Mononuclear cell (primary cell): ENCODE measurements around the gene SLC18A3. TPM values are rescaled to one million over a fixed set of nuclear protein-coding genes. Genes with fewer than 3 reads are reported as not detected.

ENCODE experiments used
- H3K27me3 ChIP-seq: 2 replicates; pipeline ENCODE4 v1.6.0; 2011; ENCODE audit warnings: low read length, control low read depth; ENCODE audit not compliant: insufficient read depth
- H3K4me1 ChIP-seq: 2 replicates; pipeline ENCODE4 v1.5.1; 2011; ENCODE audit warnings: mild to moderate bottlenecking, low read length, control low read depth; ENCODE audit not compliant: insufficient read depth
- H3K4me3 ChIP-seq: 2 replicates; pipeline ENCODE4 v1.5.1; 2011; ENCODE audit warnings: mild to moderate bottlenecking, low read length, moderate library complexity
- H3K9me3 ChIP-seq: 2 replicates; pipeline ENCODE4 v1.5.1; 2011; ENCODE audit warnings: low read depth, mild to moderate bottlenecking, control low read depth, low read length
- total RNA-seq: library from RNA; depleted of rRNA; stranded (reverse); fragments of >200 nt; gene quantifications from one replicate; pipeline ENCODE4 v1.2.3, GENCODE V29; 2012

Gene SLC18A3
- total RNA-seq, 1 donor, result 0.10 TPM

DNA sequence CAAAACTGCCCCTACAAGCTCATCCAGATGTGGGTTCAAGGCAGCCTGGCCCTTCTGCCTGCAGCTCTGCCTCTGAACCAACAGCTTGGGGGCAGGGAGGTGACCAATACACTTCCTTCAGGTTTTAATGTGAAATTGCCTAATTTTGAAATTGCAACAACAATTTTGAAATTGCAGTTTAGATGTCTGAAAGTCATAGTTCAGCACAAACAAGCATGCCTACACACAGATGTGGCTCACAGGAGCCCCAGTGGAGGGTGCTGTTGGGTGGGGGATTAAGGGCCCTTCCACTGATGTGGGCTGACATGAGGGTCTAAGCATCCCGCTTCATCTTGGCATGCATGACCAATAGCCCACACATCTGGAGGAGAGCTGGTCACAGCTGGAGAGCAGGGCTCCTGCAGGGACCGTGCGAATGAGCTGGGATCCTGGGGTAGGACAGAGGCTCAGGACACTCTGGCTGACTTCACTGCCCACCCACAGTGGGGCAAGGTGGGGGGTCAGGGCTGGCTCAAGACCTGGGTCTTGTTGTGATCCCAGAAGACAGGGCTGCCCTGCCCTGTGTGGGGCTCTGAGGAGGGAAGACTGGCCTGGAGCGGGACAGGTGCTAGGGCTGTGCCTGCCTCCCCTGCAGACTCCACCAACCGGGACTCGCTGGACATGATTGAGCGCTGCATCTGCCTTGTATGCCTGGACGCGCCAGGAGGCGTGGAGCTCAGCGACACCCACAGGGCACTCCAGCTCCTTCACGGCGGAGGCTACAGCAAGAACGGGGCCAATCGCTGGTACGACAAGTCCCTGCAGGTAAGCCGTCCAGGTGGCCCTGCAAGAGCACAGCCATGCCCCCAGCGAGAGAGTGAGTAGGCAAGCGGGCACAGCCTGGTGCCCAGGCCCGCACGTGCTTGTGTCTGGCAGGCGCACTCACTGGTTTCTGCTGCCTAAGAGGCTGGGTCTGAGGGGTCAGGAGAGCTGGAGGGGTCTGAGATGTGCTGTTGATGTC, 36.1 kb downstream of the SLC18A3 start:
- H3K27me3 ChIP-seq, result no peaks in the 10 kb centered on the region
- H3K4me1 ChIP-seq, result peaks cover 7% of the 10 kb centered on the region
- no peaks in the 10 kb centered on the region for H3K9me3 ChIP-seq
- H3K4me3 ChIP-seq, result no peak overlapping the region

DNA sequence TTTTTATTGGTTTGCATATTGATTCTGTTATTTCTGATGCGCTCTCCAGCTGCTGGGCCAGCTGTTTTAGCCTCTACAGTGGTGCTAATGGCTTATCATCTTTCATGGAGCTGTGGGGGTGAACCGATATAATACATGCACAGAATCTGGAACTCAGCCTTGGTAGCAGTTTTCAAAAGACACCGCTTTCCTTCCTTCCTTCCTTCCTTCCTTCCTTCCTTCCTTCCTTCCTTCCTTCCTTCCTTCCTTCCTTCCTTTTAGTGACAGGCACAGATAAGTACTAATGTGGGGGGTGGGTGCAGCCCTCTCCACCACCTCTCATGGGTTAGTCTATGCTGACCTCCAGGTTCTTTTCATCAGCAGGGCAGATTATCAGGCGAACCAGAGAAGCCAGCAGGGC, 37.4 kb downstream of the SLC18A3 start:
- Histone ChIP-seq H3K4me3 (no peak overlapping the region), H3K4me1 (peaks cover 7% of the 10 kb centered on the region), H3K27me3 (no peaks in the 10 kb centered on the region), H3K9me3 (no peaks in the 10 kb centered on the region)

DNA sequence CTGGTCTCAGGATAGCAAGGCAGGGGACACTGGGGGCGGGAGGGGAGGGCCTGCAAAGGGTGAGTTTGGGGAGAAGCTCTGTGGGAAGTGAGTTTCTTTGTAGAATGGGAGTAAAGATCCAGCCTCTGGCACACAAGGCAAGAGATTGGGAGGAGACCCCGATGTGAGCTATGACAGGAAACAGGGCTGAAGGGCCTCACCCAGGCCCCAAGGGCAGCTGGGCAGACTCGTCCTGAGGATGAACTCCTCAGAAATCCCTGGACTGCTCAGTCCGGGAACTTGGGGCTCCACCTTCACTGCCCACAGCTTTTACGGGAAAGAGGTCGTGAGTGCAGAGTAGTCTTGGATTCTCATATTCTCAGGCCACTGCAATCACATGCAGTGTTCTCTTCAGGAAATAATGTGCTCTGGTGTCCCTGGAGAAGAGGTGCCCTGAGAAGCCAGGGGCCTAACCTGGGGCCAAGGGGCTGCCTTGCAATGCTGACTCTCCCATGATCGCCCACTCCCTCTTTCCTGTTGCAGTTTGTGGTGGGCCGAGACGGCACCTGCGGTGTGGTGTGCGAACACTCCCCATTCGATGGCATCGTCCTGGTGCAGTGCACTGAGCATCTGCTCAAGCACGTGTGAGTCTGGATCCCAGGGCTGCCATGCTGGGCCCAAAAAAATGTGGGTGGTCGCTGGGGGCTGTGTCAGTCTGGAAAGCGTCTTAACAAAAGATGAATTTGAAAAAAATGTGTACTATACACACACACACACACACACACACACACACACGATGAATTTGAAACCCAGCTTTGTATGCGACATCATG, 38.1 kb downstream of the SLC18A3 start:
- Histone ChIP-seq H3K4me3 (no peak overlapping the region), H3K27me3 (no peaks in the 10 kb centered on the region), H3K9me3 (no peaks in the 10 kb centered on the region), H3K4me1 (peaks cover 7% of the 10 kb centered on the region)

DNA sequence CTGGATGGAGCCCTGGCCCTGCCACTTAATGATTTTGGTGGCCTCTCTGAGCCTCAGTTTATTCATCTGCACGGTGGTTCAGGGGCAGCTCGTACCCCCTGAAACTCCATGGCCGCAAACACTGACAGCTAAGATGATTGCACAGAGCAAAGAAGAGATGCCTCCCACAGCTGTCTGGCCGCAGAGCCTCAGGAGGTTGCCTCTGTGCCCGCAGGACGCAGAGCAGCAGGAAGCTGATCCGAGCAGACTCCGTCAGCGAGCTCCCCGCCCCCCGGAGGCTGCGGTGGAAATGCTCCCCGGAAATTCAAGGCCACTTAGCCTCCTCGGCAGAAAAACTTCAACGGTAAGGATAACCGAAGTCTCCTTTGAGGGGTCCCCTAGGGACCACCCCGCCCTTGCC, 39.2 kb downstream of the SLC18A3 start:
- Histone ChIP-seq H3K4me1 (peaks cover 7% of the 10 kb centered on the region), H3K4me3 (no peak overlapping the region), H3K27me3 (no peaks in the 10 kb centered on the region), H3K9me3 (no peaks in the 10 kb centered on the region)

GRCh38 chr10:49649936-49650723, 40.0 kb downstream of the SLC18A3 start:
- H3K4me3 ChIP-seq, result no peak overlapping the region
- peaks cover 7% of the 10 kb centered on the region for H3K4me1 ChIP-seq
- H3K27me3 ChIP-seq, result no peaks in the 10 kb centered on the region
- no peaks in the 10 kb centered on the region for H3K9me3 ChIP-seq

DNA sequence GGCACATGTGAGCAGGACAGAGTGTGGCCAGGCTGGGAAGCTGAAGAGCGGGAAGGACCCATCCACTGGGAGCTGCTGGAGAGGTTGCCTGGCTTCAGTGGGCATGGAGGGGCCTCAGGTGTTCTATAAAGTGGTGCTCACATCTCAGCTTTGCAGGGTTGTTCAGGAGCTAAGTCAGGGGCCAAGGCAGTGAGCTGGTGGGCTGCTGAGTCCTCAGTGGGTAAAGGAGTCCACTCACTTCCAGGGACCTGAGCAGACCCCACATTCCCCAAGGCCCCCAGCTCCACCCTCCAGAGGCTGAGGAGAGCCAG, 40.6 kb downstream of the SLC18A3 start:
- Histone ChIP-seq H3K4me1 (peaks cover 5% of the 10 kb centered on the region), H3K27me3 (no peaks in the 10 kb centered on the region)

GRCh38 chr10:49651039-49651835, 41.1 kb downstream of the SLC18A3 start:
- Histone ChIP-seq H3K27me3 (no peaks in the 10 kb centered on the region), H3K9me3 (no peaks in the 10 kb centered on the region), H3K4me3 (no peak overlapping the region), H3K4me1 (no peaks in the 10 kb centered on the region)

More for the DNA sequence above, 40.6 kb downstream of the SLC18A3 start:
- no peak overlapping the region for H3K4me3 ChIP-seq
- no peaks in the 10 kb centered on the region for H3K9me3 ChIP-seq

- H3K4me3 ChIP-seq, result no peak overlapping the region
- no peaks in the 10 kb centered on the region for H3K9me3 ChIP-seq
- H3K4me1 ChIP-seq, result no peaks in the 10 kb centered on the region
- no peaks in the 10 kb centered on the region for H3K27me3 ChIP-seq
These were observed 41.8 kb downstream of the SLC18A3 start for GRCh38 chr10:49651917-49652316.

DNA sequence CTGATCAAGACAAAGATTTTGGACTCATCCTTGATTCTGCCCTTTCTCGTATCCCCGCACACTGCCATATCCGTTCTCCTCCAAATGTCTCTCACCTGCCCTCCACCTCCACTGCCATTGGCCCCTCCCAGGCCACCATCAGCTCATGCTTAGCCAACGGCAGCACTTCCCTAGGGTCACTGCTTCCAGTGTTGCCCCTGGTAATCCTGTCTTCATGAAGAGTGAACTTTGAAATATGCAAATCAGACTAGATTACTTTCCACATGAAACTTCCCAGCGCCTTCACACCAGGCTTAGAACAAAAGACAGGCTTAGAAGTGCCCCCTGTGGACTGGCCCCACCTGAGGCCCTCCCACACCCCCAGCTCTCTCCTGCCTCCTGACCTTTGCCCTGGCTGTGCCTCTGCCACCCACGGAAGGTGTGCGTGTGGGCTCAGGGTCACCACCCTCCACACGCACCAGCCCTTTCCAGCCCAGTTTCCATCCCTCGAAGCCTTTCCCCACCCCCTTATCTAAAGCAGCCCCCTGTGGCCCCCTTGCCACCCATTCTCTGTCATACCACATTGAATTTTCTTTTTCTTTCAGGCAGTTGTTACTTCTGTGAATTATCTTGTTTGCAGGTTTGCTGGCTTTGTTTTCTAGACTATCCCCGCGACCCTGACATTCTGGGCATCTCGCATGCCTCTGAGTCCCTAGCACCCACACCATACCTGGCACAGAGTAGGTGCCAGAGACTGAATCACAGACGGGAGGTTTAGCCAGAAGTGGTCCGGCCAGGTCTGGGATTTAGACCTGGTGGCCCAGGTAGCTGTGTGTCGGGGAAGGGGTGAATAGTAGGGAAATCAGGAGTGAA, 42.5 kb downstream of the SLC18A3 start:
- Histone ChIP-seq H3K9me3 (no peaks in the 10 kb centered on the region), H3K4me3 (no peak overlapping the region), H3K27me3 (no peaks in the 10 kb centered on the region), H3K4me1 (no peaks in the 10 kb centered on the region)

DNA sequence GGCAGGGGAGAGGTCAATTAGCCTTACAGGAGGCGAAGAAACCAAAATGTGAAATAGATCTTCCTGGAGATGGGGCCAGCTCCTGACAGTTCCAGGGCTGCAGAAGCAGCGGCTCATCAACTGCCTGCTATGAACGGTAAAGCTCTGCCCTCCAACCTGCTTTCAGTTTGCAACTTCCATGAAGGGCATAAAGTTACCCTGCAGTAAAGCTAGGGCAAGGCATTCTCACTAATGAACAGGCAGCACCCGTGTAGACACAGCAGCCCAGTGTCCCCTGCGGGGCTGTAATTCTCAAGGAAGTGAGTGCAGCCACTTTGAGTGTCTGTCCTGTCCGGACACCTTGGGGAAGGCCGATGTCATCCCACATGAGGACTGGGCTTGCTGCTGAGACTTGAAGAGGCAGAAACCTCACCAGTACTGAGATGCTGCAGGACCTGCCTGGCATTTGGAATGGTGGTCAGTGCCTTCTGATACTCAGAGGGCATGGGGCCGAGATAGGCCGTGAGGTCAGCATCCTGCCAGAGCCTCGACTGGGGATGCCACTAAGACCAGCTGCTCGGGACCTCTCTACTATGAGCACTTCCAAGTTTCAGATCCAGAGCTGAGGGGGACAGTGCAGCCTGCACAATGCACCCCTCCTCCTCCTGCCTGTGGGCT, 43.3 kb downstream of the SLC18A3 start:
- H3K4me1 ChIP-seq, result no peaks in the 10 kb centered on the region
- H3K4me3 ChIP-seq, result no peak overlapping the region
- no peaks in the 10 kb centered on the region for H3K9me3 ChIP-seq
- H3K27me3 ChIP-seq, result no peaks in the 10 kb centered on the region

GRCh38 chr10:49654036-49654693, 44.1 kb downstream of the SLC18A3 start:
- Histone ChIP-seq H3K27me3 (no peaks in the 10 kb centered on the region), H3K4me1 (no peaks in the 10 kb centered on the region), H3K4me3 (no peak overlapping the region), H3K9me3 (no peaks in the 10 kb centered on the region)

DNA sequence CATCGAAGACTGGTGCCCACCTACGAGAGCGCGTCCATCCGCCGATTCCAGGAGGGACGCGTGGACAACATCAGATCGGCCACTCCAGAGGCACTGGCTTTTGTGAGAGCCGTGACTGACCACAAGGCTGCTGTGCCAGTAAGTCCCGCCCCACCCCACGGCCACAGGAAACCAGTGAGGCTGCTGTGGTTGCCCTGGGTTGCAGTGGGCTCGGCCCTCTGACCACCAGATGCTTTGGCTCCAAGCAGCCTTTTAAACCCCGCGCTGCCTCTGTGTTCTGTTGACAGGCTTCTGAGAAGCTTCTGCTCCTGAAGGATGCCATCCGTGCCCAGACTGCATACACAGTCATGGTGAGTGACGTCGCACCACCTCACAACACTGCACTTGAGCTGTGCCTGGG, 45.0 kb downstream of the SLC18A3 start:
- H3K9me3 ChIP-seq, result no peaks in the 10 kb centered on the region
- H3K4me1 ChIP-seq, result no peaks in the 10 kb centered on the region
- no peaks in the 10 kb centered on the region for H3K27me3 ChIP-seq
- no peak overlapping the region for H3K4me3 ChIP-seq
